GM12872 (cell line): Measurements from ENCODE around the gene KCTD16.
A peak's percentile ranks its signal among the peaks of the same experiment; 100 is the strongest.

Source experiments
- CTCF ChIP-seq: IDR thresholded peaks from 3 replicates; pipeline ENCODE4 v1.5.1; 2011; ENCODE audit warnings: low read depth, mild to moderate bottlenecking, low read length, moderate library complexity; ENCODE audit not compliant: insufficient read depth

KCTD16 gene

GRCh38 chr5:144485540-144485939 lies 314.9 kb downstream of the KCTD16 start:
- TF ChIP-seq CTCF = no peak

DNA sequence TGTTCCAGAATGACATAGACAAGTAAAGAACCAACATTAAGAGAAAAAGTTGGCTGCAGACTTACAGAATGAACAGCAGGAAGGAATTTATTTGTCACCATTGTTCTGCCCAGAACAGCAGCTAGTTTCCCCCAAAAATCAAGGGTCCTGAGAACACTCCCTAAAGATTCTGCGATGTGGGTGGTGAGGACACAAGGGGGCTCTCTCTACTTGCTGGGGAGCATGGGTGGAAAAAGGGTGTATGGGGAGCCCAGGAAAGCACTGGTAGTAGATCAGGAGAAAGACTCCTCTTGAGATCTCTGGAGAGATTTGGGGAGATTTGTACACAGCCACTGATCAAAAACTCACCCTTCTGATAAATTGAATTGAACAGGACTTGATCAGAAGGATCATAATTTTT lies 316.5 kb downstream of the KCTD16 start:
- peak; percentile 12; the same call in 1 of the 3 replicates for TF ChIP-seq CTCF

DNA sequence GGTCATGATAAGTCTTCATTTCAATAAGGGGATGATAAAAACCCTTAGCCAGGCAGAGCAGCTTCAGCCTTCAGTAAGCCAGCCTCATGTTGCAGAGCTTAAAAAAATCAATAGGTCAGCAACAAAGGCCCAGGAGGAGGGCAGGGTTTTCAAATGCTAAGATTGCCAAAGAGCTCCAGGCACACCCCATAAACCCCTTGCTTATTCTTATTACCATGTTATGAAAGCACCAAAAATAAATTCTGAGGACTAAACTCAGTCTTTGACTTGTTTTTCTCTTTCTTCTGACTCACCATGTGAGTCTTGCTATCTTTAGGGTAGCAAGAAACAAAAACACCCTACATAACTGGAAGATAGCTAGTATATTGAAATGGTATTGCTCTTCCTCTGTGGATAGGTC lies 317.1 kb downstream of the KCTD16 start:
- TF ChIP-seq CTCF = no peak

- no peak for TF ChIP-seq CTCF
Measured at GRCh38 chr5:144503123-144503522, 332.4 kb downstream of the KCTD16 start.

- no peak for TF ChIP-seq CTCF
Measured at GRCh38 chr5:144504929-144505577, 334.4 kb downstream of the KCTD16 start.

GRCh38 chr5:144510845-144511579 lies 340.3 kb downstream of the KCTD16 start:
- TF ChIP-seq CTCF = no peak

DNA sequence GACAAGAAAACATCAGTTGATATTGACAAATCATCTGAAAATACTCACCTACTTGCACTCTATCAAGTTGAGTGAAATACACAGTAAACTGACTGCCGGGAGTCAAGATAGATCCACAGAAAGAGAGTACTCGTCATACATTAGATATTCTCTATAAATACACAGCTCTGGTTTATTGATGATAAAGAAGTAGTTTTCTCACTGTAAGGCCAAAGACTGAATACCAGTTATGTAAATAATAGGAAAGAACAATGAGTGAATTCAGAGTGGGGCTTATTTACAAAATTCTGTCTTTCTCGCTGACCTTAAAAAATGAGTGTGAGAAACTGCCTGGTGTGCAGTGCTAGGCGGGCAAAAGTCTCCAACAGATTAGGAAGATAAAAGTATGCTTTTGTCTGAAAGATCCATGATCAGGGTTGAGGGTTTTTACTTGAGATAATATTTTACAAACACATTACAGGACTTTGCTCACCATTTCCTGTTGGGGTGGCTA lies 341.0 kb downstream of the KCTD16 start:
- TF ChIP-seq CTCF = no peak
